ENCODE data around the gene ZNF365. TPM values are rescaled to one million over a fixed set of nuclear protein-coding genes. Genes with fewer than 3 reads are reported as not detected.

ZNF365 gene
- total and polyA plus RNA-seq, 8 donors: 0.27 to 2.9 (median 0.41) TPM

DNA sequence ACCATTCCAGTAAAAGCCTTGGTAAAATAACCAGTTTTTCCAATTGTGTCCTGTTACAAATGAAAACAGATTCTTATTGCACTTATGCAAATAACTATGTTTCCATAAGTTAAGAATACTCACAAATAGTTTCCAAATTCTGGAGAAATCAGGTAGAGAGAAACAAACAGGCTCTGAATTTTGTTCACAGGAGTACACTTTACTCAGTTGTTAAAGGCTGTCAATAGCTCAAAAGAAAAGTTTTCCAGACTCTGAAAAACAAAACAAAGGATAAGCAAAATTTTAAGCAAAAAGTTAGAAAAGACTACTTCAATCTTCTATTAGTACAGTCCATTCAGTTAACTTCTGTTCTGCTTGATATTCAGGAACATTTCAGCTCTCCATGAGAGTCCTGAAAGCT is 32.8 kb upstream of the ZNF365 start:
- no peak overlapping the region for H3K27ac ChIP-seq
- no peaks in the 10 kb centered on the region for H3K4me1 ChIP-seq
- peaks cover 8 to 61% of the 10 kb centered on the region in 2 donors for H3K9me3 ChIP-seq
- no peaks in the 10 kb centered on the region for H3K27me3 ChIP-seq
- DNase-seq (no peak), ATAC-seq (no peak)
- intact Hi-C loops (cut with DNase I): no loop called here
- H3K4me3 ChIP-seq: no peak overlapping the region
- H3K36me3 ChIP-seq: no peaks in the 10 kb centered on the region
- TF ChIP-seq, protein P1, sequence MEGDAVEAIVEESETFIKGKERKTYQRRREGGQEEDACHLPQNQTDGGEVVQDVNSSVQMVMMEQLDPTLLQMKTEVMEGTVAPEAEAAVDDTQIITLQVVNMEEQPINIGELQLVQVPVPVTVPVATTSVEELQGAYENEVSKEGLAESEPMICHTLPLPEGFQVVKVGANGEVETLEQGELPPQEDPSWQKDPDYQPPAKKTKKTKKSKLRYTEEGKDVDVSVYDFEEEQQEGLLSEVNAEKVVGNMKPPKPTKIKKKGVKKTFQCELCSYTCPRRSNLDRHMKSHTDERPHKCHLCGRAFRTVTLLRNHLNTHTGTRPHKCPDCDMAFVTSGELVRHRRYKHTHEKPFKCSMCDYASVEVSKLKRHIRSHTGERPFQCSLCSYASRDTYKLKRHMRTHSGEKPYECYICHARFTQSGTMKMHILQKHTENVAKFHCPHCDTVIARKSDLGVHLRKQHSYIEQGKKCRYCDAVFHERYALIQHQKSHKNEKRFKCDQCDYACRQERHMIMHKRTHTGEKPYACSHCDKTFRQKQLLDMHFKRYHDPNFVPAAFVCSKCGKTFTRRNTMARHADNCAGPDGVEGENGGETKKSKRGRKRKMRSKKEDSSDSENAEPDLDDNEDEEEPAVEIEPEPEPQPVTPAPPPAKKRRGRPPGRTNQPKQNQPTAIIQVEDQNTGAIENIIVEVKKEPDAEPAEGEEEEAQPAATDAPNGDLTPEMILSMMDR (IDR thresholded peaks at IDR 0.05): no peak

DNA sequence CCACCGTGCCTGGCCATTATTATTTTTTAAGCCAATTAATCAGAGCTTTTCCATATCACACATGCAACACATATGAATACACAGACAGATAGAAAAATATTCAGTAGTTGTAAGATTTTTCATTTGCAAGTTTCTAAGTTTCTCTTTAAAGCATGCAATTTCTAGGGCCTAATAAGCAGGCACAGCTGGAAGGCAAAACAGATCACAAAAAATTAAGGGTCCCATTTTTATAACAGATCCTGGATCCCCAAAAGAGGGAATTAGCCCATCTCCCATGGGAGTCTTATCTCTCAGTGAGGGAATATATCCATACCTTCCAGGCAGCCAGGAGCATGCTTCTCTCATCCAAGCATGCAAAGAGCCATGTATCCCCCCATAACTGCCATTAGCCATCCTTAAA is 31.2 kb upstream of the ZNF365 start:
- ATAC-seq (no peak), DNase-seq (no peak)
- Histone ChIP-seq H3K4me3 (no peak overlapping the region), H3K27me3 (no peaks in the 10 kb centered on the region), H3K9me3 (peaks cover 8 to 74% of the 10 kb centered on the region in 2 donors), H3K36me3 (no peaks in the 10 kb centered on the region), H3K27ac (no peak overlapping the region), H3K4me1 (no peaks in the 10 kb centered on the region)
- TF ChIP-seq, protein P1 (IDR thresholded peaks at IDR 0.05): no peak
- intact Hi-C loops (cut with DNase I): no loop called here

DNA sequence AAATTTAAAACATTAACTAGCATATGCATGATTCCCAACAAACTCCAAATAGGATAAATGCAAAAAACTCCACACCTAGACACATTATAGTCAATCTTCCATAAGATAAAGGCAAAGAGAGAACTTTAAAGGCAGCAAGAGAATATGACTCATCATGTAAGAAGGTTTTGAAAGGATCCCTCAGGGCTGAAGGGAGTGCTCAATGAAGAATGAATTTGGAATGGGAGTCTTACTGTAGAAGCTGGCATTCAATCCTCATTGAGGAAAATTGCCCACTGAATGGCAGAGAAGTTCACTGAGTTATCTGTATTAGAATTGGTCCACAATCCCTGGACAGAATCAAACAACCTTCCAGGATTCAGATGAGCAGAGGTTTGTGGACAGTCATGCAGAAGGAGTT is 26.1 kb upstream of the ZNF365 start:
- H3K27ac ChIP-seq: no peak overlapping the region
- H3K4me1 ChIP-seq: no peaks in the 10 kb centered on the region
- intact Hi-C loops (cut with DNase I): no loop called here
- ATAC-seq: no peak
- no peaks in the 10 kb centered on the region for H3K36me3 ChIP-seq
- H3K9me3 ChIP-seq: peaks cover 7 to 46% of the 10 kb centered on the region in 2 donors
- no peaks in the 10 kb centered on the region for H3K27me3 ChIP-seq
- no peak for DNase-seq
- TF ChIP-seq, protein P1 (IDR thresholded peaks at IDR 0.05): no peak
- no peak overlapping the region for H3K4me3 ChIP-seq

DNA sequence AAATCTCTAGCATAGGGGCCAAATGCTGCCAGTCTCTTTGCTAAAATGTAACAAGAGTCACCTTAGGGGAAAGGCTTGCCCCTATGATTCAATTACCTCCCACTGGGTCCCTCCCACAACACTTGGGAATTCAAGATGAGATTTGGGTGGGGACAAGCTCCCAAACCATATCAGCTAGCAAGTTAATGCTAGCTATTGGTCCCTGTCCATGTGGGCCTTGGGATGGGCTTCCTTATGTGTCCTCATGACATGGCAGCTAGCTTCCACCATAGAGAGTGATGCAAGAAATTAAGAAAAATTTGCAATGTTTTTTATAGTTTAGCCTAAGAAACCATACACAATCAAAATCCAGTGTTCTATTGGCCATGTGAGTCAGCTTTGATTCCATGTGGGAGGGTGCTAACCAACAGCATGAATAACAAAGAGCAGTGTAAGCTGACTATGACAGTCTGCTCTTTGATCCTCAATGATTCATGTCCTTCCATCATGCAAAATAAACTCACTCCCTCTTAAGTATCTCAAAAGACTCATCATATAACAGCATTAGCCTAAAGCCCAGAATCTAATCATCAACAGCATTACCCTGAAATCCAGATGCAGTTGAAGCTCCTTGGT is 21.7 kb upstream of the ZNF365 start:
- Histone ChIP-seq H3K4me3 (no peak overlapping the region), H3K27ac (no peak overlapping the region), H3K36me3 (no peaks in the 10 kb centered on the region), H3K27me3 (no peaks in the 10 kb centered on the region), H3K4me1 (no peaks in the 10 kb centered on the region), H3K9me3 (peaks cover 0 to 11% of the 10 kb centered on the region in 2 donors)
- TF ChIP-seq, protein P1 (IDR thresholded peaks at IDR 0.05): no peak
- intact Hi-C loops (cut with DNase I): no loop called here
- no peak for DNase-seq
- no peak for ATAC-seq

DNA sequence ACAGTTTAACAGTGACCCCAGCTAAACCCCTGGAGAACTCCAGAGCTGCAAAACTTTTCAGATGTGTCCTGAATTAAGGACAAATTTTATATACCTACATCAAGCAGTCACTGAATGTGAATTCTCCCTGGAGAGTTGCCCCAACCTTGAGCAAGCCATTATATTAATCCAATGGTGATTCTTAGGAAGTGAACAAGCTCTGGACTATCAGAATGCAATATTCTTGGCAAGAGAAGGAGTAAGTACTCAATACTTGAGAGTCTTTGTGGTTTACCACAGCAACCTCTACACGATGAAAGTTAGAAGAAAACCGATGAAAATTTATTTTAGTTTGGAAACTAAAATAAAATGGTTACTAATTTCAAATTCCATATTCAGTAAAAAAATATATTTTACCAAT is 19.3 kb upstream of the ZNF365 start:
- intact Hi-C loops (cut with DNase I): no loop called here
- peak; percentile 53 for ATAC-seq

More for the DNA sequence above, 19.3 kb upstream of the ZNF365 start:
- Histone ChIP-seq H3K27me3 (no peaks in the 10 kb centered on the region), H3K36me3 (no peaks in the 10 kb centered on the region), H3K27ac (no peak overlapping the region), H3K9me3 (no peaks in the 10 kb centered on the region), H3K4me3 (no peak overlapping the region), H3K4me1 (no peaks in the 10 kb centered on the region)
- DNase-seq: no peak
- TF ChIP-seq, protein P1 (IDR thresholded peaks at IDR 0.05): no peak
